NOMO-1 treated with DMSO at 0.1 percent for 48 hours (cell line): ENCODE results near the gene TMEM259.

Source experiments
- DNase-seq: peaks from one replicate; lab custom pipeline; 2025; ENCODE audit not compliant: unreplicated experiment; lab: John Stamatoyannopoulos, UW

The TMEM259 gene

GRCh38 chr19:1017906-1018305 is 3.0 kb downstream of the TMEM259 start:
- DNase-seq = no peak

- DNase-seq = no peak
Observed at GRCh38 chr19:1017115-1017905, 3.6 kb downstream of the TMEM259 start.

- no peak for DNase-seq
Observed at GRCh38 chr19:1016647-1017114, 4.2 kb downstream of the TMEM259 start.

GRCh38 chr19:1015782-1016646 is 4.9 kb downstream of the TMEM259 start:
- DNase-seq = no peak

- no peak for DNase-seq
Observed at GRCh38 chr19:1015061-1015781, 5.7 kb downstream of the TMEM259 start.

- DNase-seq = no peak
Observed at GRCh38 chr19:1014161-1015060, 6.5 kb downstream of the TMEM259 start.

- DNase-seq = no peak
Observed at GRCh38 chr19:1013218-1013617, 7.7 kb downstream of the TMEM259 start.

- DNase-seq = no peak
Observed at GRCh38 chr19:1012334-1012733, 8.6 kb downstream of the TMEM259 start.

GRCh38 chr19:1011831-1012333 is 9.0 kb downstream of the TMEM259 start:
- no peak for DNase-seq

GRCh38 chr19:1010586-1011510 is 10.1 kb downstream of the TMEM259 start:
- DNase-seq = no peak

GRCh38 chr19:1009981-1010538 is 10.9 kb downstream of the TMEM259 start:
- no peak for DNase-seq

GRCh38 chr19:1009041-1009980 is 11.6 kb downstream of the TMEM259 start:
- no peak for DNase-seq

- no peak for DNase-seq
Observed at GRCh38 chr19:1008268-1009040, 12.5 kb downstream of the TMEM259 start.

- no peak for DNase-seq
Observed at GRCh38 chr19:1007399-1008251, 13.3 kb downstream of the TMEM259 start.

- no peak for DNase-seq
Observed at GRCh38 chr19:1006711-1007398, 14.1 kb downstream of the TMEM259 start.
